ENCODE results near the gene UBXN4.

GRCh38 chr2:135792401-135793150 is 50.9 kb downstream of the UBXN4 start:
- TF ChIP-seq POLR2A (IDR thresholded peaks at IDR 0.05) (no peak), CTCF (IDR thresholded peaks at IDR 0.05) (no peak), POLR2AphosphoS5 (IDR thresholded peaks at IDR 0.05) (no peak)
